KMS-11 (cell line): Measurements from ENCODE around the gene KCNQ2.

Source experiments
- H2AFZ ChIP-seq: fragments of 200-600 bp; sonication (generic); 2 replicates; pipeline ENCODE4 v1.6.1; 2016; ENCODE audit warnings: antibody characterized with exemption, mixed run types, low read depth
- H3K27ac ChIP-seq: fragments of 200-600 bp; sonication (generic); 2 replicates; pipeline ENCODE4 v1.6.1; 2016; ENCODE audit warnings: mild to moderate bottlenecking, mixed run types
- H3K27me3 ChIP-seq: fragments of 200-600 bp; sonication (generic); 2 replicates; pipeline ENCODE4 v1.6.1; 2017; ENCODE audit warnings: mild to moderate bottlenecking, low read depth, mixed run types, moderate library complexity; ENCODE audit not compliant: insufficient read depth
- H3K36me3 ChIP-seq: fragments of 200-600 bp; sonication (generic); 2 replicates; pipeline ENCODE4 v1.6.1; 2017; ENCODE audit warnings: mild to moderate bottlenecking, mixed run types; ENCODE audit not compliant: insufficient read depth
- H3K4me1 ChIP-seq: fragments of 200-600 bp; sonication (generic); 2 replicates; pipeline ENCODE4 v1.6.1; 2016; ENCODE audit warnings: mild to moderate bottlenecking, low read depth, mixed run types; ENCODE audit not compliant: poor library complexity, severe bottlenecking
- H3K4me2 ChIP-seq: fragments of 200-600 bp; sonication (generic); 2 replicates; pipeline ENCODE4 v1.7.0; 2016; ENCODE audit warnings: mild to moderate bottlenecking, mixed run types
- H3K4me3 ChIP-seq: fragments of 200-600 bp; sonication (generic); IDR thresholded peaks from 2 replicates; pipeline ENCODE4 v1.6.1; 2017; ENCODE audit warnings: low read depth, low read length, mixed read lengths; ENCODE audit not compliant: insufficient read depth
- H3K79me2 ChIP-seq: fragments of 200-600 bp; sonication (generic); 2 replicates; pipeline ENCODE4 v1.6.1; 2016; ENCODE audit warnings: low read depth, mixed run types; ENCODE audit not compliant: insufficient read depth
- H3K9ac ChIP-seq: fragments of 200-600 bp; sonication (generic); 2 replicates; pipeline ENCODE4 v1.6.1; 2016; ENCODE audit warnings: mild to moderate bottlenecking, mixed run types
- H4K20me1 ChIP-seq: fragments of 200-600 bp; sonication (generic); 2 replicates; pipeline ENCODE4 v1.6.1; 2016; ENCODE audit warnings: mild to moderate bottlenecking, mixed run types; ENCODE audit not compliant: insufficient read depth
- TF ChIP-seq, protein P1 (sequence below): fragments of 200-600 bp; sonication (generic); conservative IDR thresholded peaks from 2 replicates; pipeline ENCODE4 v1.6.1; 2017; ENCODE audit warnings: low read depth, mild to moderate bottlenecking, antibody characterized with exemption, low read length, moderate library complexity, mixed read lengths

The KCNQ2 gene

GRCh38 chr20:63400486-63401210, 71.8 kb downstream of the KCNQ2 start:
- H3K27ac ChIP-seq = no peak overlapping the region
- TF ChIP-seq, protein P1, sequence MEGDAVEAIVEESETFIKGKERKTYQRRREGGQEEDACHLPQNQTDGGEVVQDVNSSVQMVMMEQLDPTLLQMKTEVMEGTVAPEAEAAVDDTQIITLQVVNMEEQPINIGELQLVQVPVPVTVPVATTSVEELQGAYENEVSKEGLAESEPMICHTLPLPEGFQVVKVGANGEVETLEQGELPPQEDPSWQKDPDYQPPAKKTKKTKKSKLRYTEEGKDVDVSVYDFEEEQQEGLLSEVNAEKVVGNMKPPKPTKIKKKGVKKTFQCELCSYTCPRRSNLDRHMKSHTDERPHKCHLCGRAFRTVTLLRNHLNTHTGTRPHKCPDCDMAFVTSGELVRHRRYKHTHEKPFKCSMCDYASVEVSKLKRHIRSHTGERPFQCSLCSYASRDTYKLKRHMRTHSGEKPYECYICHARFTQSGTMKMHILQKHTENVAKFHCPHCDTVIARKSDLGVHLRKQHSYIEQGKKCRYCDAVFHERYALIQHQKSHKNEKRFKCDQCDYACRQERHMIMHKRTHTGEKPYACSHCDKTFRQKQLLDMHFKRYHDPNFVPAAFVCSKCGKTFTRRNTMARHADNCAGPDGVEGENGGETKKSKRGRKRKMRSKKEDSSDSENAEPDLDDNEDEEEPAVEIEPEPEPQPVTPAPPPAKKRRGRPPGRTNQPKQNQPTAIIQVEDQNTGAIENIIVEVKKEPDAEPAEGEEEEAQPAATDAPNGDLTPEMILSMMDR = no peak
- H4K20me1 ChIP-seq = no peaks in the 10 kb centered on the region
- no peak overlapping the region for H3K4me3 ChIP-seq
- no peak overlapping the region for H3K9ac ChIP-seq
- no peaks in the 10 kb centered on the region for H3K36me3 ChIP-seq
- H3K4me1 ChIP-seq = no peaks in the 10 kb centered on the region
- H2AFZ ChIP-seq = no peak overlapping the region
- H3K4me2 ChIP-seq = no peak overlapping the region
- no peaks in the 10 kb centered on the region for H3K79me2 ChIP-seq
- peaks cover 99% of the 10 kb centered on the region for H3K27me3 ChIP-seq

DNA sequence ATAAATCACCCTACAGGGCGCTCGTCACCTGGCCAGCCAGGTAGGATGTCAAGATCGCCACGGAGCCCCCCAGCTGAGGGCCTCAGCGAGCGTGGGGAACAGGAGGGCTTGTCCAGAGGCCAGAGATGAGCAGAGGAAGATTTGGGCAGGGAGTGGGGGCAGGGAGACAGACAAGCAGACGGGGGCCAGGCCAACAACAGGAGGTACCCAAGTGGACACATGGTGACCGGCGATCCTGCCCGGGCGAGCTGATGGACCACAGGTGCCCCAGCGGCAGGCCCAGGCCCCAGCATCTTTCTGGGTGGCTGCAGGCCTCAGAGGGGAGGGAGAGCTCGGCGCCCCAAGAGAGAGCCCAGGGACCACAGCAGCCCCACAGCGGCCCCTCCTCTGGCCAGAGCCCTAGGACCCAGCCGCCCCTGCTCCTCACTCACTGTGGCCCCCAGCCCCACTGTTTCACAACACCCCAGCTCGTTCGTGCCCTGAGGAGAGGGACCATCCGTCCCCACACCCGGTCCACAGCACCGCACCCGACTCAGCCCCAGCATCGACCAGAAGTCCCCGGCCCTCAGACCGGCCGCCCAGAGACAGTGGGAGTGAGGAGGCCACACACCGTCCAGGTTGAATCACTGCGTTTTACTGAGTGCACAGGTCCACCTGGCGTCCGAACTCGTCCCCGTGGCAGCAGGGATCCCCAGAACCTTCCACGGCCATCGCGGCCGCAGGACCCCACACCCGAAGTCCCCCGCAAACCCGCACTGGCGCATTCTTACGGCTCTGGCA, 72.7 kb downstream of the KCNQ2 start:
- Histone ChIP-seq H3K27me3 (peaks cover 98% of the 10 kb centered on the region), H3K9ac (no peak overlapping the region), H2AFZ (no peak overlapping the region), H3K36me3 (no peaks in the 10 kb centered on the region), H3K27ac (no peak overlapping the region), H3K79me2 (no peaks in the 10 kb centered on the region), H4K20me1 (no peaks in the 10 kb centered on the region), H3K4me1 (no peaks in the 10 kb centered on the region), H3K4me3 (no peak overlapping the region), H3K4me2 (no peak overlapping the region)
- TF ChIP-seq, protein P1 = no peak

GRCh38 chr20:63398744-63399514, 73.5 kb downstream of the KCNQ2 start:
- Histone ChIP-seq H3K36me3 (no peaks in the 10 kb centered on the region), H3K27me3 (peaks cover 98% of the 10 kb centered on the region), H3K27ac (no peak overlapping the region), H3K79me2 (no peaks in the 10 kb centered on the region), H3K9ac (no peak overlapping the region), H3K4me1 (no peaks in the 10 kb centered on the region), H3K4me2 (no peak overlapping the region), H3K4me3 (no peak overlapping the region), H4K20me1 (no peaks in the 10 kb centered on the region), H2AFZ (no peak overlapping the region)
- TF ChIP-seq, protein P1 = no peak

DNA sequence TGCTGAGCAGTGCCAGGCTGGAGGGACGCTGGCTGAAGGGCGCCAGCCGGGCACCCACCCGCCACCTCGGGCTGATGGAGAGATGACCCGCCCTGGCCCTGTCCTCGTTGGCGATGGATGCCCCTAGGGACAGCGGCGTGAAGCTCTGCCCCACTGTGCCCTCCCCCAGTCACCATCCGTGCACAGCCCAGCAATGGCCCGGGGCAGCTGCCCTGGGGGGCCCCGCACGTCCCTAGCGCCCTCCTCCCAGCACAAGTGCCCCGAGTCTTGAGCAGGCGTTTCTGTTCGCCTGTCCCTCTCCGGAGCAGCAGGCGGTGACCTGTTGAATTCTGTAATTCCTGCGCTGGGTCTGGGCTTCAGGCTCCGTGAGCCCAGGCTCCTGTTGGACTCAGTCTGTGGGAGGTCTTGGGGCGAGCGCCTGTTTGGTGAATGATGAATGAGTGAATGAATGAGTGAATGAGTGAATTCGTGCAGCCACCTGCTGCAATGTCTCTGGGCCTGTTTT, 74.5 kb downstream of the KCNQ2 start:
- peaks cover 98% of the 10 kb centered on the region for H3K27me3 ChIP-seq
- H3K4me1 ChIP-seq = no peaks in the 10 kb centered on the region
- H3K4me3 ChIP-seq = no peak overlapping the region
- TF ChIP-seq, protein P1 = no peak
- H4K20me1 ChIP-seq = no peaks in the 10 kb centered on the region
- H3K9ac ChIP-seq = no peak overlapping the region
- no peaks in the 10 kb centered on the region for H3K36me3 ChIP-seq
- H3K79me2 ChIP-seq = no peaks in the 10 kb centered on the region
- H3K4me2 ChIP-seq = no peak overlapping the region
- H2AFZ ChIP-seq = no peak overlapping the region
- H3K27ac ChIP-seq = no peak overlapping the region
